Right lobe of liver (tissue), 6 donors: ENCODE results near the gene MISP3. TPM values are rescaled to one million over a fixed set of nuclear protein-coding genes. Genes with fewer than 3 reads are reported as not detected.

ENCODE experiments used
- ATAC-seq, 4 donors: fragments of 200-7000 bp; cut with Tn5 transposase; one replicate each; pipeline ENCODE4 v1.9.1; 2020; ENCODE audit warnings: mild to moderate bottlenecking in 4 of 4, moderate library complexity in 4 of 4
- DNase-seq, 3 donors: peaks; one replicate each; pipeline ENCODE4 v3.0.0-alpha.2; 2020
- H3K27ac ChIP-seq, 3 donors: fragments of 200-600 bp; one replicate each; pipeline ENCODE4 v1.8.0; 2022
- H3K27me3 ChIP-seq, 2 donors: fragments of 200-600 bp; one replicate each; pipeline ENCODE4 v1.8.0; 2022
- H3K36me3 ChIP-seq, 4 donors: fragments of 200-600 bp; sonication (generic) in 1 of 4; one replicate each; pipeline versions ENCODE4 v1.5.1 to v1.8.0; 2017 to 2022; ENCODE audit warnings: control low read depth in 1 of 4
- H3K4me1 ChIP-seq, 4 donors: fragments of 200-600 bp; sonication (generic) in 1 of 4; one replicate each; pipeline versions ENCODE4 v1.5.1 to v1.8.0; 2017 to 2022; ENCODE audit warnings: control low read depth in 1 of 4
- H3K4me3 ChIP-seq, 3 donors: fragments of 200-600 bp; one replicate each; pipeline ENCODE4 v1.8.0; 2022
- H3K9me3 ChIP-seq, 4 donors: fragments of 200-600 bp; sonication (generic) in 1 of 4; one replicate each; pipeline versions ENCODE4 v1.5.1 to v1.8.0; 2017 to 2022; ENCODE audit warnings: control low read depth in 1 of 4
- CTCF ChIP-seq, 4 donors: fragments of 200-600 bp in 3 of 4; fragments of 450-650 bp in 1 of 4; IDR thresholded peaks; one replicate each; pipeline versions ENCODE4 v1.5.1 to v1.8.0; 2016 to 2022; ENCODE audit warnings: antibody characterized with exemption in 4 of 4, mild to moderate bottlenecking in 2 of 4
- POLR2A ChIP-seq: fragments of 450-650 bp; IDR thresholded peaks from one replicate; pipeline ENCODE4 v1.6.1; 2017; ENCODE audit warnings: antibody characterized with exemption, mild to moderate bottlenecking
- WGBS: methylation state at CpG from one replicate; pipeline ENCODE4 v1.1.6; 2018; ENCODE audit warnings: low coverage, low lambda C conversion rate; ENCODE audit not compliant: insufficient coverage; ENCODE audit errors: missing lambda C conversion rate; 5-methylcytosine and 5-hydroxymethylcytosine counted together
- intact Hi-C, 2 donors: fragments of 100-400 bp; cut with DNase I; formaldehyde crosslinking; loops; one replicate each; pipeline versions ENCODE4 v1.11.2 to v1.14.1; 2022
- total RNA-seq, 6 experiments: library from RNA; depleted of rRNA in 2 of 6; stranded (reverse); fragments of >200 nt in 2 of 6; fragmentation: NEBNext Ultra II Directional in 3 of 6; extraction: Animal tissue kit (Norgen Biotek cat#: 25700) in 3 of 6; gene quantifications; one replicate each; pipeline versions ENCODE4 v1.1.0 to v1.2.4, GENCODE V29; 2016 to 2023
- donor health status: DM: no; HTN: yes; CAD: no.
- donor health status: DM: no; HTN: no; CAD: no.
- donor health status: DM: no; HTN: no; CAD: no.
- donor health status: DM: no; HTN: yes; CAD: no.
- donor health status: DM: no; HTN: yes; CAD: no.

MISP3 gene
- total RNA-seq, 6 experiments from 2014 or later: 3.6 to 12.0 (median 6.1) TPM

DNA sequence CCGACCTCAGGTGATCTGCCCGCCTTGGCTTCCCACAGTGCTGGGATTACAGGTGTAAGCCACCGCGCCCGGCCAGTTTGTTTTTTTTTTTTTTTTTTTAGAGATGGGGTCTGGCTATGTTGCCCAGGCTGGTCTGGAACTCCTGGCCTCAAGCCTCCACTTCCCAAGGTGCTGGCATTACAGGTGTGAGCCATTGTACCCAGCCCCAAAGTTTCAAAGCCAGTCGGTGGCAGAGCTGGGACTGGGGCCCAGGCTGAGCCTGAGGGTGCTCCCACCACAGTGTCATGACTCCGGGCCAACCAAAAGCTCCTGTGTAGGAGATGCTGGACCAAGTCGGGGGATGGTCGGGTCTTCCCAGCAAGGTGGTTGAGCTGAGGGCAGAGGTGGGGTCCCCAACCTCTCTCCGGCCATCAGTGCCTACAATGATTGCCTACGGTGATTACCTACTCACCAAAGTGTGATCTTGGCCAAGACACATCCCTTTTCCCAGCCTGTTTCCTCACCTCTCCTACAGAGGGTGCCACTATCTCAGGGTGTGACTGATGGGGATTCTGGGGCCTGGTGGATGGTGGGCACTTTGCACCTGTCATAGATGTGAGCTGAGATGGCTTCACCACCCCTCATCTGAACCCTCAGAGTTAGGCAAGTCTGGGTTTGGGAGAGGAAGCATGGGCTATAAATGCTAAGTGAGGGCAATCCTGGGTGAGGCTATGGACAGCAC is 23.8 kb downstream of the MISP3 start:
- 92% methylated on average over 6 of the region's 11 CpGs for WGBS
- H3K36me3 ChIP-seq: peaks cover 0 to 41% (median 8%) of the 10 kb centered on the region in 4 donors

GRCh38 chr19:14097532-14098151 is 25.1 kb downstream of the MISP3 start:
- Histone ChIP-seq H3K4me1 (no peaks in the 10 kb centered on the region), H3K9me3 (peaks cover 0 to 4% (median 0%) of the 10 kb centered on the region in 4 donors), H3K27ac (no peak overlapping the region), H3K27me3 (no peaks in the 10 kb centered on the region), H3K4me3 (no peak overlapping the region), H3K36me3 (peaks cover 0 to 53% (median 12%) of the 10 kb centered on the region in 4 donors)
- DNase-seq (no peak), ATAC-seq (peak; percentile 36 to 54 (median 44))
- TF ChIP-seq CTCF (IDR thresholded peaks at IDR 0.05) (peak; percentile 16 to 34 (median 22)), POLR2A (no peak)
- intact Hi-C loops: no loop called here
- 55% methylated on average over 9 of the region's 21 CpGs for WGBS

More for the DNA sequence above, 23.8 kb downstream of the MISP3 start:
- Histone ChIP-seq H3K27me3 (no peaks in the 10 kb centered on the region), H3K4me1 (no peaks in the 10 kb centered on the region), H3K4me3 (no peak overlapping the region), H3K27ac (no peak overlapping the region), H3K9me3 (peaks cover 0 to 4% (median 0%) of the 10 kb centered on the region in 4 donors)
- intact Hi-C loops: no loop called here
- peak in 2 of 4 donors; percentile 27 to 32 for ATAC-seq
- no peak for DNase-seq
- peak in 2 of 4 donors; percentile 11 for TF ChIP-seq CTCF (IDR thresholded peaks at IDR 0.05)
- no peak for TF ChIP-seq POLR2A

GRCh38 chr19:14101003-14101545 is 28.5 kb downstream of the MISP3 start:
- peaks cover 0 to 74% (median 27%) of the 10 kb centered on the region in 4 donors for H3K36me3 ChIP-seq
- DNase-seq (no peak), ATAC-seq (no peak)
- H3K4me1 ChIP-seq: no peaks in the 10 kb centered on the region
- TF ChIP-seq CTCF (IDR thresholded peaks at IDR 0.05): no peak
- no peak for TF ChIP-seq POLR2A
- no peaks in the 10 kb centered on the region for H3K9me3 ChIP-seq
- H3K27ac ChIP-seq: no peak overlapping the region
- intact Hi-C loops: no loop called here
- no peaks in the 10 kb centered on the region for H3K27me3 ChIP-seq
- H3K4me3 ChIP-seq: no peak overlapping the region
- 82% methylated on average over 2 of the region's 6 CpGs for WGBS

DNA sequence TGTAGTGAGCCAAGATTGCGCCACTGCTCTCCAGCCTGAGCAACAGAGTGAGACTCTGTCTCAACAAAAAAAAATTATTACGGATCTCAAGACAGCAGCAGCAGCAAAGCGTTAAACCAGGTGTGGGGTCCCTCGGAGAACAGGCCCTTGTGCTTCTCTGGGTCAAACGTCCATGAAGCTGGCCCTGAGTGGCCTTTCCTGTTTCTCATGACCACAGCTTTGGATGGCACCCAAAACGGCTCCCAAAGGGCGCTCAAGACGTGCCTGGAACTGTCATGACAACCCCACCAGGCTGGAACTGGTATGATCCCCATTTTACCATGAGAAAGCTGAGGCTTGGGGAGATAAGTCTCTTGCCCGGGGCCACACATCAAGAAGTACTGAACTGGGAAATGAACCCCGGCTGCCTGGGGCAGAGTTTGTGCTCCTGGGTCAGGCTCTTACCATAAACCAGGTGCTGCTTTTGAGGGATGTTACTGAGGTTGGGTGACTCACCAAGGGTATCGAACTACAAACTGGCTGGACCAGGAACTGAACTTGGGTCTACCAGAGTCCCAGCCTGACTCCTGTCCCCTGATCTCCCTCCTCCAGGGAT is 29.6 kb downstream of the MISP3 start:
- Histone ChIP-seq H3K27me3 (no peaks in the 10 kb centered on the region), H3K9me3 (no peaks in the 10 kb centered on the region), H3K4me1 (no peaks in the 10 kb centered on the region), H3K27ac (no peak overlapping the region), H3K36me3 (peaks cover 0 to 71% (median 27%) of the 10 kb centered on the region in 4 donors), H3K4me3 (no peak overlapping the region)
- DNase-seq (no peak), ATAC-seq (peak in 1 of 4 donors; percentile 15)
- WGBS: 51% methylated on average over 8 of the region's 11 CpGs
- intact Hi-C loops: no loop called here
- TF ChIP-seq CTCF (IDR thresholded peaks at IDR 0.05): no peak
- TF ChIP-seq POLR2A: no peak
